HepG2 (cell line): ENCODE data around the gene GYS2. TPM values are rescaled to one million over a fixed set of nuclear protein-coding genes. Genes with fewer than 3 reads are reported as not detected.

Source experiments
- ATF1 ChIP-seq: IDR thresholded peaks from 2 replicates; pipeline ENCODE4 v1.6.1; 2016; ENCODE audit warnings: mild to moderate bottlenecking, control low read depth
- CEBPB ChIP-seq: IDR thresholded peaks from 2 replicates; pipeline ENCODE4 v1.6.1; 2011; ENCODE audit warnings: low read depth, low read length, improper control_type of control experiment, borderline replicate concordance
- DMAP1 ChIP-seq: IDR thresholded peaks from 2 replicates; pipeline ENCODE4 v1.6.1; 2016
- ETV6 ChIP-seq: sonication (generic); formaldehyde crosslinking; conservative IDR thresholded peaks from 2 replicates; pipeline ENCODE4 v1.4.0; 2020; ENCODE audit warnings: missing genetic modification reagents
- FIP1L1 ChIP-seq: fragments of 200-400 bp; formaldehyde crosslinking; IDR thresholded peaks from 2 replicates; pipeline ENCODE4 v1.6.1; 2018; ENCODE audit warnings: low read depth, mild to moderate bottlenecking, low read length, moderate library complexity, borderline replicate concordance; ENCODE audit not compliant: insufficient read depth
- GABPA ChIP-seq, 2 experiments: IDR thresholded peaks; 2 replicates each; pipeline ENCODE4 v1.6.1; 2011 to 2016; ENCODE audit warnings: low read depth in 2 of 2, low read length in 1 of 2, missing biosample characterization in 1 of 2, missing genetic modification characterization in 1 of 2
- GABPB1 ChIP-seq: IDR thresholded peaks from 2 replicates; pipeline ENCODE4 v1.6.1; 2016; ENCODE audit warnings: mild to moderate bottlenecking, missing genetic modification reagents, moderate library complexity, missing compliant biosample characterization
- HCFC1 ChIP-seq: fragments of 150-350 bp; IDR thresholded peaks from 2 replicates; pipeline ENCODE4 v1.6.1; 2014; ENCODE audit warnings: low read depth, low read length
- KDM5B ChIP-seq: sonication (generic); formaldehyde crosslinking; IDR thresholded peaks from 2 replicates; pipeline ENCODE4 v1.4.0; 2020; ENCODE audit warnings: missing genetic modification reagents, mild to moderate bottlenecking, borderline replicate concordance
- KLF12 ChIP-seq: sonication (generic); formaldehyde crosslinking; IDR thresholded peaks from 2 replicates; pipeline ENCODE4 v1.4.0; 2020; ENCODE audit warnings: missing genetic modification reagents, borderline replicate concordance
- MYPOP ChIP-seq: sonication (generic); formaldehyde crosslinking; IDR thresholded peaks from 2 replicates; pipeline ENCODE4 v1.8.1; 2023; ENCODE audit warnings: mild to moderate bottlenecking, moderate library complexity, missing genetic modification reagents
- NCOA5 ChIP-seq: sonication (generic); formaldehyde crosslinking; IDR thresholded peaks from 2 replicates; pipeline ENCODE4 v1.4.0; 2020; ENCODE audit warnings: missing genetic modification reagents
- RFX1 ChIP-seq: fragments of 450-650 bp; IDR thresholded peaks from 2 replicates; pipeline ENCODE4 v1.6.1; 2017
- RXRA ChIP-seq: sonication (generic); formaldehyde crosslinking; IDR thresholded peaks from 2 replicates; pipeline ENCODE4 v1.5.1; 2020; ENCODE audit warnings: missing genetic modification reagents
- SETDB1 ChIP-seq: sonication (generic); formaldehyde crosslinking; IDR thresholded peaks from 2 replicates; pipeline ENCODE4 v1.5.1; 2020; ENCODE audit warnings: missing genetic modification reagents, mild to moderate bottlenecking, borderline replicate concordance
- SIN3A ChIP-seq: IDR thresholded peaks from 2 replicates; pipeline ENCODE4 v1.6.1; 2011; ENCODE audit warnings: low read depth, mild to moderate bottlenecking, control low read depth, low read length, borderline replicate concordance
- SIN3B ChIP-seq: fragments of 150-350 bp; IDR thresholded peaks from 2 replicates; pipeline ENCODE4 v1.6.1; 2014; ENCODE audit warnings: low read length
- TCF12 ChIP-seq, 2 experiments: fragments of 450-650 bp in 1 of 2; sonication (generic) in 1 of 2; formaldehyde crosslinking in 1 of 2; IDR thresholded peaks; 2 replicates each; pipeline versions ENCODE4 v1.6.1 to v1.8.0; 2017 to 2022; ENCODE audit warnings: antibody characterized with exemption in 1 of 2, mild to moderate bottlenecking in 1 of 2, missing genetic modification reagents in 1 of 2, moderate library complexity in 1 of 2
- TEAD2 ChIP-seq: sonication (generic); formaldehyde crosslinking; IDR thresholded peaks from 2 replicates; pipeline ENCODE4 v1.9.0; 2021; ENCODE audit warnings: missing genetic modification reagents
- YEATS4 ChIP-seq: sonication (generic); formaldehyde crosslinking; IDR thresholded peaks from 2 replicates; pipeline ENCODE4 v1.4.0; 2020; ENCODE audit warnings: missing genetic modification reagents, borderline replicate concordance
- ZNF225 ChIP-seq: sonication (generic); formaldehyde crosslinking; IDR thresholded peaks from 2 replicates; pipeline ENCODE4 v1.4.0; 2020; ENCODE audit warnings: mild to moderate bottlenecking, missing genetic modification reagents
- ZNF383 ChIP-seq: sonication (generic); formaldehyde crosslinking; IDR thresholded peaks from 2 replicates; pipeline ENCODE4 v1.4.0; 2020; ENCODE audit warnings: missing genetic modification reagents, mild to moderate bottlenecking, borderline replicate concordance
- ZNF484 ChIP-seq: sonication (generic); formaldehyde crosslinking; IDR thresholded peaks from 2 replicates; pipeline ENCODE4 v1.5.1; 2020; ENCODE audit warnings: mild to moderate bottlenecking, low read depth, missing genetic modification reagents, borderline replicate concordance
- ZNF768 ChIP-seq: sonication (generic); formaldehyde crosslinking; IDR thresholded peaks from 2 replicates; pipeline ENCODE4 v1.4.0; 2020; ENCODE audit warnings: missing genetic modification reagents
- polyA plus RNA-seq, 8 experiments: library from polyadenylated mRNA; depleted of rRNA in 3 of 8; stranded (reverse) in 7 of 8; unstranded in 1 of 8; fragments of >200 nt; fragmentation: Illumina TruSeq in 4 of 8; extraction: Trizol in 4 of 8; gene quantifications; 2 replicates each; pipeline versions ENCODE4 v1.2.1 to v1.2.3, GENCODE V29; 2011 to 2016; ENCODE audit warnings: low read depth in 4 of 8, missing spikeins in 1 of 8, mixed read lengths in 1 of 8; ENCODE audit not compliant: insufficient read depth in 1 of 8
- total RNA-seq, 5 experiments: library from RNA; depleted of rRNA; stranded (reverse); fragments of >200 nt; fragmentation: Illumina TruSeq; extraction: Trizol; gene quantifications; 2 replicates each; pipeline ENCODE4 v1.2.3, GENCODE V29; 2016; ENCODE audit warnings: low read depth in 1 of 5
- TF ChIP-seq, protein P1 (sequence below): IDR thresholded peaks from 2 replicates; pipeline ENCODE4 v1.4.0; 2020; ENCODE audit warnings: mild to moderate bottlenecking, missing genetic modification reagents
- TF ChIP-seq, protein P2 (sequence below): sonication (generic); formaldehyde crosslinking; IDR thresholded peaks from 2 replicates; pipeline ENCODE4 v1.9.0; 2021; ENCODE audit warnings: missing genetic modification reagents, borderline replicate concordance

The GYS2 gene
- total and polyA plus RNA-seq, 2 of the 13 experiments (the other 11 are each of a cell fraction or from before 2014, with no cell fraction given) = not detected

- no peak for TF ChIP-seq HCFC1
- TF ChIP-seq MYPOP (CRISPR knock-in tag) = peak; percentile 80
- TF ChIP-seq GABPB1 = peak; percentile 66; the same call in 1 of the 2 replicates
- no peak for TF ChIP-seq GABPA (IDR thresholded peaks at IDR 0.05; ENCODE audit: low read depth, low read length)
- TF ChIP-seq GABPA (CRISPR knock-in tag; IDR thresholded peaks at IDR 0.05; ENCODE audit: low read depth) = no peak
- no peak for TF ChIP-seq KLF12 (CRISPR knock-in tag)
- no peak for TF ChIP-seq ETV6 (CRISPR knock-in tag)
- TF ChIP-seq ZNF484 (CRISPR knock-in tag) = no peak
- no peak for TF ChIP-seq SIN3A
- TF ChIP-seq, protein P1, sequence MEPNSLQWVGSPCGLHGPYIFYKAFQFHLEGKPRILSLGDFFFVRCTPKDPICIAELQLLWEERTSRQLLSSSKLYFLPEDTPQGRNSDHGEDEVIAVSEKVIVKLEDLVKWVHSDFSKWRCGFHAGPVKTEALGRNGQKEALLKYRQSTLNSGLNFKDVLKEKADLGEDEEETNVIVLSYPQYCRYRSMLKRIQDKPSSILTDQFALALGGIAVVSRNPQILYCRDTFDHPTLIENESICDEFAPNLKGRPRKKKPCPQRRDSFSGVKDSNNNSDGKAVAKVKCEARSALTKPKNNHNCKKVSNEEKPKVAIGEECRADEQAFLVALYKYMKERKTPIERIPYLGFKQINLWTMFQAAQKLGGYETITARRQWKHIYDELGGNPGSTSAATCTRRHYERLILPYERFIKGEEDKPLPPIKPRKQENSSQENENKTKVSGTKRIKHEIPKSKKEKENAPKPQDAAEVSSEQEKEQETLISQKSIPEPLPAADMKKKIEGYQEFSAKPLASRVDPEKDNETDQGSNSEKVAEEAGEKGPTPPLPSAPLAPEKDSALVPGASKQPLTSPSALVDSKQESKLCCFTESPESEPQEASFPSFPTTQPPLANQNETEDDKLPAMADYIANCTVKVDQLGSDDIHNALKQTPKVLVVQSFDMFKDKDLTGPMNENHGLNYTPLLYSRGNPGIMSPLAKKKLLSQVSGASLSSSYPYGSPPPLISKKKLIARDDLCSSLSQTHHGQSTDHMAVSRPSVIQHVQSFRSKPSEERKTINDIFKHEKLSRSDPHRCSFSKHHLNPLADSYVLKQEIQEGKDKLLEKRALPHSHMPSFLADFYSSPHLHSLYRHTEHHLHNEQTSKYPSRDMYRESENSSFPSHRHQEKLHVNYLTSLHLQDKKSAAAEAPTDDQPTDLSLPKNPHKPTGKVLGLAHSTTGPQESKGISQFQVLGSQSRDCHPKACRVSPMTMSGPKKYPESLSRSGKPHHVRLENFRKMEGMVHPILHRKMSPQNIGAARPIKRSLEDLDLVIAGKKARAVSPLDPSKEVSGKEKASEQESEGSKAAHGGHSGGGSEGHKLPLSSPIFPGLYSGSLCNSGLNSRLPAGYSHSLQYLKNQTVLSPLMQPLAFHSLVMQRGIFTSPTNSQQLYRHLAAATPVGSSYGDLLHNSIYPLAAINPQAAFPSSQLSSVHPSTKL (CRISPR knock-in tag) = no peak
- TF ChIP-seq NCOA5 (CRISPR knock-in tag) = no peak
- no peak for TF ChIP-seq ZNF768
- peak; percentile 18; the same call in 1 of the 2 replicates for TF ChIP-seq KDM5B
- TF ChIP-seq RFX1 = no peak
- TF ChIP-seq ZNF225 (CRISPR knock-in tag) = peak; percentile 45; the same call in 1 of the 2 replicates
- TF ChIP-seq TEAD2 (CRISPR knock-in tag) = no peak
- no peak for TF ChIP-seq TCF12 (IDR thresholded peaks at IDR 0.05)
- no peak for TF ChIP-seq TCF12 (CRISPR knock-in tag; IDR thresholded peaks at IDR 0.05)
- no peak for TF ChIP-seq ZNF383 (CRISPR knock-in tag)
- TF ChIP-seq SETDB1 (CRISPR knock-in tag) = no peak
- TF ChIP-seq YEATS4 (CRISPR knock-in tag) = 0 out of 2 replicates have a peak, but pooled peaks have one; percentile 17
- no peak for TF ChIP-seq FIP1L1
- no peak for TF ChIP-seq CEBPB
- TF ChIP-seq ATF1 (CRISPR knock-in tag) = no peak
- TF ChIP-seq DMAP1 (CRISPR knock-in tag) = no peak
- TF ChIP-seq RXRA (CRISPR knock-in tag) = no peak
- TF ChIP-seq, protein P2, sequence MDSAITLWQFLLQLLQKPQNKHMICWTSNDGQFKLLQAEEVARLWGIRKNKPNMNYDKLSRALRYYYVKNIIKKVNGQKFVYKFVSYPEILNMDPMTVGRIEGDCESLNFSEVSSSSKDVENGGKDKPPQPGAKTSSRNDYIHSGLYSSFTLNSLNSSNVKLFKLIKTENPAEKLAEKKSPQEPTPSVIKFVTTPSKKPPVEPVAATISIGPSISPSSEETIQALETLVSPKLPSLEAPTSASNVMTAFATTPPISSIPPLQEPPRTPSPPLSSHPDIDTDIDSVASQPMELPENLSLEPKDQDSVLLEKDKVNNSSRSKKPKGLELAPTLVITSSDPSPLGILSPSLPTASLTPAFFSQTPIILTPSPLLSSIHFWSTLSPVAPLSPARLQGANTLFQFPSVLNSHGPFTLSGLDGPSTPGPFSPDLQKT (CRISPR knock-in tag) = no peak
- no peak for TF ChIP-seq SIN3B
Observed at GRCh38 chr12:21527451-21528180, 77.0 kb downstream of the GYS2 start (continued).
